GM18498 (cell line): ENCODE measurements around the gene SMIM10L2A.
A peak's percentile ranks its signal among the peaks of the same experiment; 100 is the strongest.
"Not testable (repeated sequence)": the region's sequence is repeated elsewhere in the genome, so short reads cannot be mapped to it uniquely, and the experiment has no call there.

Experiments
- ATAC-seq: cut with Tn5 transposase; IDR thresholded peaks from one replicate; pipeline ENCODE4 v1.9.1; 2021; ENCODE audit warnings: mild to moderate bottlenecking, moderate library complexity; ENCODE audit not compliant: unreplicated experiment

Gene SMIM10L2A

GRCh38 chrX:135421537-135421931 lies 210 bp upstream of the SMIM10L2A start:
- ATAC-seq = peak; percentile 95

- not testable (repeated sequence) for ATAC-seq
Measured at GRCh38 chrX:135422810-135423168, 1.0 kb downstream of the SMIM10L2A start.

- not testable (repeated sequence) for ATAC-seq
Measured at GRCh38 chrX:135423173-135423864, 1.6 kb downstream of the SMIM10L2A start.

- ATAC-seq = no peak
Measured at GRCh38 chrX:135424469-135424868, 2.7 kb downstream of the SMIM10L2A start.

- ATAC-seq = no peak
Measured at GRCh38 chrX:135425026-135425965, 3.6 kb downstream of the SMIM10L2A start.

- no peak for ATAC-seq
Measured at GRCh38 chrX:135429429-135429828, 7.7 kb downstream of the SMIM10L2A start.

GRCh38 chrX:135431886-135432285 lies 10.1 kb downstream of the SMIM10L2A start:
- no peak for ATAC-seq

GRCh38 chrX:135432453-135432852 lies 10.7 kb downstream of the SMIM10L2A start:
- ATAC-seq = no peak

- no peak for ATAC-seq
Measured at GRCh38 chrX:135432881-135433521, 11.3 kb downstream of the SMIM10L2A start.

- no peak for ATAC-seq
Measured at GRCh38 chrX:135433531-135434257, 11.9 kb downstream of the SMIM10L2A start.

- ATAC-seq = no peak
Measured at GRCh38 chrX:135434258-135435138, 12.8 kb downstream of the SMIM10L2A start.

GRCh38 chrX:135435139-135435922 lies 13.6 kb downstream of the SMIM10L2A start:
- ATAC-seq = no peak

- no peak for ATAC-seq
Measured at GRCh38 chrX:135435933-135436332, 14.2 kb downstream of the SMIM10L2A start.

- ATAC-seq = no peak
Measured at GRCh38 chrX:135436456-135436855, 14.7 kb downstream of the SMIM10L2A start.

GRCh38 chrX:135436966-135437866 lies 15.5 kb downstream of the SMIM10L2A start:
- no peak for ATAC-seq

- ATAC-seq = no peak
Measured at GRCh38 chrX:135437867-135438733, 16.4 kb downstream of the SMIM10L2A start.

- ATAC-seq = no peak
Measured at GRCh38 chrX:135438734-135439043, 16.9 kb downstream of the SMIM10L2A start.
